Neuronal stem cell (in vitro differentiated cells): ENCODE data around the gene JAKMIP3.

Experiments
- DNase-seq: peaks from one replicate; pipeline ENCODE4 v3.0.0-alpha.2; 2013; ENCODE audit warnings: low spot score
- H2AFZ ChIP-seq: one replicate; pipeline ENCODE4 v1.6.1; 2013; ENCODE audit warnings: mild to moderate bottlenecking, low read length, inconsistent platforms
- H2AK5ac ChIP-seq: 2 replicates; pipeline ENCODE4 v1.6.1; 2013; ENCODE audit warnings: low read depth, mild to moderate bottlenecking, inconsistent platforms, low read length, moderate library complexity, mixed read lengths
- H2BK120ac ChIP-seq: 2 replicates; pipeline ENCODE4 v1.6.1; 2013; ENCODE audit warnings: low read depth, mild to moderate bottlenecking, inconsistent platforms, low read length, moderate library complexity, mixed read lengths
- H2BK12ac ChIP-seq: one replicate; pipeline ENCODE4 v1.6.1; 2013; ENCODE audit warnings: low read length, inconsistent platforms
- H2BK15ac ChIP-seq: 2 replicates; pipeline ENCODE4 v1.6.1; 2013; ENCODE audit warnings: mild to moderate bottlenecking, low read length, inconsistent platforms, mixed read lengths
- H2BK5ac ChIP-seq: one replicate; pipeline ENCODE4 v1.6.1; 2013; ENCODE audit warnings: inconsistent platforms, mild to moderate bottlenecking, low read length, moderate library complexity
- H3K14ac ChIP-seq: one replicate; pipeline ENCODE4 v1.6.1; 2013; ENCODE audit warnings: low read length, inconsistent platforms
- H3K18ac ChIP-seq: 2 replicates; pipeline ENCODE4 v1.6.1; 2013; ENCODE audit warnings: low read length, inconsistent platforms
- H3K23ac ChIP-seq: 2 replicates; pipeline ENCODE4 v1.6.1; 2013; ENCODE audit warnings: low read depth, mild to moderate bottlenecking, mixed read lengths, low read length, inconsistent platforms; ENCODE audit not compliant: poor library complexity
- H3K27ac ChIP-seq: replicated peaks from 3 replicates; pipeline ENCODE4 v1.5.1; 2013; ENCODE audit warnings: low read length, inconsistent platforms
- H3K27me3 ChIP-seq, 3 experiments: 2 replicates each; pipeline ENCODE4 v1.6.1; 2013; ENCODE audit warnings: low read length in 3 of 3, mild to moderate bottlenecking in 2 of 3, inconsistent platforms in 1 of 3, low read depth in 1 of 3, mixed read lengths in 1 of 3, moderate library complexity in 1 of 3; ENCODE audit not compliant: control insufficient read depth in 3 of 3, insufficient read depth in 3 of 3
- H3K36me3 ChIP-seq, 2 donors: replicated peaks in 1 of 2; 2 replicates each; pipeline ENCODE4 v1.6.1; 2013; ENCODE audit warnings: low read length in 2 of 2; ENCODE audit not compliant: control insufficient read depth in 2 of 2, insufficient read depth in 2 of 2
- H3K4ac ChIP-seq: 2 replicates; pipeline ENCODE4 v1.6.1; 2013; ENCODE audit warnings: inconsistent platforms, mild to moderate bottlenecking, low read length, moderate library complexity
- H3K4me1 ChIP-seq, 2 donors: 1 replicate in 1 of 2; 2 replicates in 1 of 2; pipeline ENCODE4 v1.6.1; 2013; ENCODE audit warnings: low read length in 2 of 2, low read depth in 1 of 2; ENCODE audit not compliant: control insufficient read depth in 2 of 2, insufficient read depth in 1 of 2
- H3K4me2 ChIP-seq: one replicate; pipeline ENCODE4 v1.6.1; 2013; ENCODE audit warnings: mild to moderate bottlenecking, low read length, inconsistent platforms; ENCODE audit not compliant: insufficient read depth, poor library complexity, severe bottlenecking
- H3K4me3 ChIP-seq, 2 donors: 2 replicates each; pipeline ENCODE4 v1.5.1; 2013; ENCODE audit warnings: low read length in 2 of 2, mild to moderate bottlenecking in 2 of 2, inconsistent platforms in 1 of 2, moderate library complexity in 1 of 2
- H3K79me1 ChIP-seq: one replicate; pipeline ENCODE4 v1.6.1; 2013; ENCODE audit warnings: low read depth, mild to moderate bottlenecking, inconsistent platforms, low read length, moderate library complexity
- H3K9ac ChIP-seq: one replicate; pipeline ENCODE4 v1.6.1; 2013; ENCODE audit warnings: mild to moderate bottlenecking, low read depth, low read length, inconsistent platforms; ENCODE audit not compliant: poor library complexity
- H3K9me3 ChIP-seq, 2 donors: replicated peaks in 1 of 2; 2 replicates each; pipeline versions ENCODE3 to v1.6.1; 2013; ENCODE audit warnings: low read length in 2 of 2, mild to moderate bottlenecking in 2 of 2, inconsistent platforms in 1 of 2, low read depth in 1 of 2, mixed read lengths in 1 of 2, moderate library complexity in 1 of 2; ENCODE audit not compliant: control insufficient read depth in 2 of 2, insufficient read depth in 1 of 2
- H4K8ac ChIP-seq: one replicate; pipeline ENCODE4 v1.6.1; 2013; ENCODE audit warnings: low read depth, mild to moderate bottlenecking, inconsistent platforms, low read length, moderate library complexity
- H4K91ac ChIP-seq: one replicate; pipeline ENCODE4 v1.6.1; 2013; ENCODE audit warnings: low read length, low read depth, mild to moderate bottlenecking, inconsistent platforms; ENCODE audit not compliant: poor library complexity
- WGBS, 2 donors: extraction: QIAGEN DNeasy Blood & Tissue Kit; methylation state at CpG; one replicate each; pipeline ENCODE4 v1.1.7; 2013; ENCODE audit warnings: missing lambda C conversion rate in 2 of 2, mixed read lengths in 1 of 2; ENCODE audit not compliant: insufficient read length in 2 of 2, insufficient replicate concordance in 1 of 2; ENCODE audit errors: extremely low coverage in 2 of 2; 5-methylcytosine and 5-hydroxymethylcytosine counted together

Gene JAKMIP3

GRCh38 chr10:132037676-132037975 is 28.1 kb upstream of the JAKMIP3 start:
- Histone ChIP-seq H3K4me1 (peaks cover 8 to 12% of the 10 kb centered on the region in 2 donors), H4K8ac (no peak overlapping the region), H3K27ac (no peak overlapping the region), H3K14ac (no peak overlapping the region), H3K4me2 (no peak overlapping the region), H3K18ac (no peak overlapping the region), H2BK15ac (no peak overlapping the region), H2BK120ac (no peak overlapping the region), H3K23ac (no peak overlapping the region), H3K9me3 (peaks cover 0 to 2% of the 10 kb centered on the region in 2 donors), H3K79me1 (no peaks in the 10 kb centered on the region), H3K4ac (no peak overlapping the region), H3K27me3 (peaks cover 12 to 87% (median 35%) of the 10 kb centered on the region in 3 experiments), H2AFZ (no peak overlapping the region), H3K4me3 (no peak overlapping the region), H2AK5ac (no peak overlapping the region), H3K9ac (no peak overlapping the region), H4K91ac (no peak overlapping the region), H3K36me3 (no peaks in the 10 kb centered on the region), H2BK5ac (no peak overlapping the region), H2BK12ac (no peak overlapping the region)
- no peak for DNase-seq
- WGBS, 2 donors = no CpG with 5 or more reads among the region's 10 CpGs

DNA sequence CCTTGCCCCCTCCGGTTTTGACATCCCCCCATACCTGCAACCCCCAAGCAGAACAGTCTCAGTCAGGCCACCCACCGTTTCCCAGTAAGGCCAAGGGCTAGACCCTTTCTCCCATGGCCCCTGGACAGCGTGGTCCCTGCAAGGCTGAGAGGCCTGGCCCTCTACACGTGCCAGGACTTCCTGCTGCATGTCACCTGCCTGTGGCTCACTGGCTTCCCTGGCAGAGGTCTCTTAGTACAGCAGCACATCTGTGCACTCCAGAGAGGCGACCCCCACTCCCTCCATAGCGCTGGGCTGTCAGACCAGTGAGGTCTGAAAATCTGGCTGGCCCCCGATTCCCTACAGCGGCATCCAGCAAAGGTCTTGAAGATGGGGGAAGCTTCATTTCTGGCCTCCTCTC is 26.4 kb upstream of the JAKMIP3 start:
- no peak for DNase-seq
- H3K27me3 ChIP-seq = peaks cover 12 to 86% (median 32%) of the 10 kb centered on the region in 3 experiments

GRCh38 chr10:132040046-132040445 is 25.7 kb upstream of the JAKMIP3 start:
- no peak overlapping the region for H3K4me3 ChIP-seq
- H3K79me1 ChIP-seq = no peaks in the 10 kb centered on the region
- no peak overlapping the region for H4K8ac ChIP-seq
- no peak overlapping the region for H3K14ac ChIP-seq
- no CpG with 5 or more reads among the region's 9 CpGs for WGBS, 2 donors
- H2BK15ac ChIP-seq = no peak overlapping the region
- H3K27me3 ChIP-seq = peaks cover 12 to 86% (median 26%) of the 10 kb centered on the region in 3 experiments
- H2AFZ ChIP-seq = no peak overlapping the region
- no peaks in the 10 kb centered on the region for H3K36me3 ChIP-seq
- no peak overlapping the region for H2AK5ac ChIP-seq
- no peak for DNase-seq
- H3K9me3 ChIP-seq = peaks cover 0 to 2% of the 10 kb centered on the region in 2 donors
- H2BK12ac ChIP-seq = no peak overlapping the region
- H3K4ac ChIP-seq = no peak overlapping the region
- H3K27ac ChIP-seq = no peak overlapping the region
- no peak overlapping the region for H3K18ac ChIP-seq
- H2BK120ac ChIP-seq = no peak overlapping the region
- H3K23ac ChIP-seq = no peak overlapping the region
- no peak overlapping the region for H3K4me2 ChIP-seq
- H2BK5ac ChIP-seq = no peak overlapping the region
- H3K9ac ChIP-seq = no peak overlapping the region
- peaks cover 8 to 12% of the 10 kb centered on the region in 2 donors for H3K4me1 ChIP-seq
- H4K91ac ChIP-seq = no peak overlapping the region

More for the DNA sequence above, 26.4 kb upstream of the JAKMIP3 start:
- no CpG with 5 or more reads among the region's 8 CpGs for WGBS, 2 donors
- H3K9ac ChIP-seq = peak overlapping the region; percentile 24
- H3K4me1 ChIP-seq = peaks cover 8 to 12% of the 10 kb centered on the region in 2 donors
- peak overlapping the region; percentile 19 for H3K18ac ChIP-seq
- no peaks in the 10 kb centered on the region for H3K79me1 ChIP-seq
- H3K4me2 ChIP-seq = no peak overlapping the region
- H2BK15ac ChIP-seq = no peak overlapping the region
- H2AFZ ChIP-seq = no peak overlapping the region
- H2BK5ac ChIP-seq = no peak overlapping the region
- H2BK120ac ChIP-seq = no peak overlapping the region
- H4K91ac ChIP-seq = no peak overlapping the region
- peak overlapping the region; percentile 94 for H3K14ac ChIP-seq
- peaks cover 0 to 2% of the 10 kb centered on the region in 2 donors for H3K9me3 ChIP-seq
- no peak overlapping the region for H2BK12ac ChIP-seq
- H2AK5ac ChIP-seq = peak overlapping the region; percentile 76
- no peak overlapping the region for H3K23ac ChIP-seq
- no peak overlapping the region for H4K8ac ChIP-seq
- no peaks in the 10 kb centered on the region for H3K36me3 ChIP-seq
- H3K4ac ChIP-seq = no peak overlapping the region
- no peak overlapping the region for H3K4me3 ChIP-seq
- H3K27ac ChIP-seq = no peak overlapping the region

- WGBS, 2 donors = no CpG with 5 or more reads among the region's 15 CpGs
- Histone ChIP-seq H2AK5ac (no peak overlapping the region), H2AFZ (no peak overlapping the region), H3K79me1 (no peaks in the 10 kb centered on the region), H2BK12ac (no peak overlapping the region), H2BK5ac (no peak overlapping the region), H3K4me2 (no peak overlapping the region), H3K14ac (peak overlapping the region; percentile 38), H2BK120ac (no peak overlapping the region), H3K18ac (no peak overlapping the region), H3K36me3 (no peaks in the 10 kb centered on the region), H3K23ac (no peak overlapping the region), H3K4ac (peak overlapping the region; percentile 23), H3K4me3 (no peak overlapping the region), H3K9me3 (no peaks in the 10 kb centered on the region), H2BK15ac (no peak overlapping the region), H3K9ac (no peak overlapping the region), H4K91ac (no peak overlapping the region), H3K27me3 (peaks cover 3 to 76% (median 13%) of the 10 kb centered on the region in 3 experiments), H3K4me1 (peaks cover 6 to 8% of the 10 kb centered on the region in 2 donors), H3K27ac (no peak overlapping the region), H4K8ac (peak overlapping the region; percentile 17)
- no peak for DNase-seq
These were observed 24.4 kb upstream of the JAKMIP3 start for GRCh38 chr10:132041340-132041739.
